Calu3 (cell line): ENCODE measurements around the gene MOCS1. TPM values are rescaled to one million over a fixed set of nuclear protein-coding genes. Genes with fewer than 3 reads are reported as not detected.

Source experiments
- BruUV-seq: library from RNA; stranded (reverse); fragments of 400-500 nt; replicated peaks from 2 replicates; lab custom pipeline; 2021; lab: Mats Ljungman, UMichigan
- CTCF ChIA-PET: fragments of 300-600 bp; sonication (Branson Sonifier 250); formaldehyde crosslinking; loops from one replicate; lab custom pipeline; 2022; ENCODE audit warnings: antibody characterized with exemption; lab: Charles Lee
- DNase-seq: peaks from one replicate; pipeline ENCODE4 v3.0.0; 2022
- H3K27ac Mint-ChIP-seq: one replicate; pipeline ENCODE4 v1.8.0; 2022; ENCODE audit warnings: mixed read lengths; ENCODE audit not compliant: unreplicated experiment
- H3K27me3 Mint-ChIP-seq: one replicate; pipeline ENCODE4 v1.8.0; 2022; ENCODE audit warnings: mixed read lengths; ENCODE audit not compliant: unreplicated experiment
- H3K36me3 Mint-ChIP-seq: one replicate; pipeline ENCODE4 v1.8.0; 2022; ENCODE audit warnings: mild to moderate bottlenecking, moderate library complexity, mixed read lengths; ENCODE audit not compliant: insufficient read depth, unreplicated experiment
- H3K4me1 Mint-ChIP-seq: one replicate; pipeline ENCODE4 v1.8.0; 2022; ENCODE audit warnings: mild to moderate bottlenecking, low read depth, mixed read lengths; ENCODE audit not compliant: unreplicated experiment
- H3K4me3 Mint-ChIP-seq: one replicate; pipeline ENCODE4 v1.8.0; 2022; ENCODE audit warnings: mild to moderate bottlenecking, low read depth, moderate library complexity, mixed read lengths; ENCODE audit not compliant: unreplicated experiment
- H3K9me3 Mint-ChIP-seq: one replicate; pipeline ENCODE4 v1.8.0; 2022; ENCODE audit warnings: low read depth, mixed read lengths; ENCODE audit not compliant: unreplicated experiment
- intact Hi-C: fragments of 100-400 bp; cut with micrococcal nuclease; formaldehyde crosslinking; loops from one replicate; pipeline ENCODE4 v1.10.0; 2022; ENCODE audit not compliant: unreplicated experiment
- total RNA-seq: library from RNA; stranded (reverse); gene quantifications from 2 replicates; pipeline ENCODE4 v1.2.3, GENCODE V29; 2022
- TF ChIP-seq, protein P1 (sequence below): fragments of 200-600 bp; IDR thresholded peaks from one replicate; pipeline ENCODE4 v1.8.0; 2022; ENCODE audit warnings: antibody characterized with exemption; ENCODE audit not compliant: unreplicated experiment

MOCS1 gene
- total RNA-seq, 1 experiment from 2014 or later = 2.5 TPM

DNA sequence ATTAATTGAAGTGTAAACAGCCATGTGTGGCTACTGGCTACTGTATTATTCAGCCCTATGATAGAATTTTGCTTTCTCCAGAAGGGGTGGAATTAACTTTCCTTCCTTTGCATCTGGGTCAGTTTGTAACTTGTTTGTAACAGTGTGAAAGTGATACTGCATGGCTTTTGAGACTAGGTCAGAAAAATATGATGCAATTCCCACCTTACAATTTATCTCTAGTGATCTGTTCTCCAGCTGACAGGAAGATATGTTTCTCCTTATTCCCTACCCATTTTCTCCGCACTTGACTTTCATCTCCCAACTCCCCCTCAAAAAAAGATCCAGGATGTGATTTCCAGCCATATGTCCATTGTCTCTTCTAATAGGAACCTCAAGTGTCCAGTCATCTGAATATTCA lies 2.6 kb upstream of the MOCS1 start:
- Mint-ChIP-seq H3K9me3 (no peaks in the 10 kb centered on the region), H3K4me1 (no peaks in the 10 kb centered on the region)
- CTCF ChIA-PET = no interaction called here

DNA sequence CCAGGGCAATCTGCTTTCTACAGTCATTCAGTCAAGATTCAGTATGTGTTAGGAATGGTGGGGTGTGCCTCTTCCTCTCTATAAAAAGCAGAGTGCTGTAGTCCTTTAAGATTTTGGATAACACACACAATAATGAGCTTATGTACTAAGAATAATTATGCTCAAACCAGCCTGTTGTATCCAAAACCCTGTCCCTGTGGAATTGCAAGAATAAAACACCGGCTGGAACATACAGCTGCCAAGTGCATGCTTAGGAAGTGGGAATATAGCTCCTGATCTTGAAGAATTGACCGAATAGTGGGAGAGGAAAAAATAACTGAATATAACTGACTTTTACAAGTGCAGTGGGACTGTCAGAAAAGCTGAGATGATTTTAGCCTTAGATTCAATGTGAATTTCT lies 979 bp upstream of the MOCS1 start:
- Mint-ChIP-seq H3K36me3 (peaks cover 7% of the 10 kb centered on the region), H3K27me3 (peaks cover 61% of the 10 kb centered on the region), H3K4me3 (no peak overlapping the region), H3K27ac (no peak overlapping the region), H3K4me1 (no peaks in the 10 kb centered on the region), H3K9me3 (no peaks in the 10 kb centered on the region)
- intact Hi-C loops = no loop called here
- CTCF ChIA-PET = interaction anchor here (2.1 kb wide), 1 partner anchor 42 kb away, joined by 5 read pairs; no protein-coding TSS in a partner anchor
- DNase-seq = no peak
- TF ChIP-seq, protein P1, sequence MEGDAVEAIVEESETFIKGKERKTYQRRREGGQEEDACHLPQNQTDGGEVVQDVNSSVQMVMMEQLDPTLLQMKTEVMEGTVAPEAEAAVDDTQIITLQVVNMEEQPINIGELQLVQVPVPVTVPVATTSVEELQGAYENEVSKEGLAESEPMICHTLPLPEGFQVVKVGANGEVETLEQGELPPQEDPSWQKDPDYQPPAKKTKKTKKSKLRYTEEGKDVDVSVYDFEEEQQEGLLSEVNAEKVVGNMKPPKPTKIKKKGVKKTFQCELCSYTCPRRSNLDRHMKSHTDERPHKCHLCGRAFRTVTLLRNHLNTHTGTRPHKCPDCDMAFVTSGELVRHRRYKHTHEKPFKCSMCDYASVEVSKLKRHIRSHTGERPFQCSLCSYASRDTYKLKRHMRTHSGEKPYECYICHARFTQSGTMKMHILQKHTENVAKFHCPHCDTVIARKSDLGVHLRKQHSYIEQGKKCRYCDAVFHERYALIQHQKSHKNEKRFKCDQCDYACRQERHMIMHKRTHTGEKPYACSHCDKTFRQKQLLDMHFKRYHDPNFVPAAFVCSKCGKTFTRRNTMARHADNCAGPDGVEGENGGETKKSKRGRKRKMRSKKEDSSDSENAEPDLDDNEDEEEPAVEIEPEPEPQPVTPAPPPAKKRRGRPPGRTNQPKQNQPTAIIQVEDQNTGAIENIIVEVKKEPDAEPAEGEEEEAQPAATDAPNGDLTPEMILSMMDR = no peak
- BruUV-seq = no TSS peak

More for the DNA sequence above, 2.6 kb upstream of the MOCS1 start:
- peaks cover 55% of the 10 kb centered on the region for H3K27me3 Mint-ChIP-seq
- no peak overlapping the region for H3K4me3 Mint-ChIP-seq
- no peak overlapping the region for H3K27ac Mint-ChIP-seq
- H3K36me3 Mint-ChIP-seq = peaks cover 7% of the 10 kb centered on the region
- intact Hi-C loops = no loop called here
- no TSS peak for BruUV-seq
- no peak for DNase-seq
- TF ChIP-seq, protein P1 = no peak

DNA sequence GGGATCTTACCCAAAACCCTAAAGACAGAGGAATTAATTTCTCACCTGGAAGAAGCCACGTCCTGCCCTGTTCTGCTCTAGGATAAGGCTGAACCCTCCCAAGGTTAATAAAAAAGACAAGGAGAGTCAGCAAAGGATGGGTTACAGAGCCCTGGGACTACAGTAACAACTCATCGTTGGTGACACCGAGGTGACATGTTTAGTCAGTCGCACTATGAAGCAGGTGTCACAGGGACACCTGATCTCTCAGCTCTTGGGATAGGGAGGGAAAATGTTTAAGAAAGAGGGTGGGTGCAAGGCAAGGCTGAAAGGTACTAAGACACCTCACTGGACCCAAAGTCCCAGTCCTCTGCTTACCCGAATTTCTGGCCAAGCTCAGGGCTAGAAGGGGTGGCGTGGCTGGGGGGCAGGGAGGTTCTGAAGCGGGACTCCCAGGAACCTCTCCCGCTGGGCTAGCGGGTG lies 562 bp downstream of the MOCS1 start:
- intact Hi-C loops = no loop called here
- H3K4me3 Mint-ChIP-seq = peak overlapping the region; percentile 72
- H3K27ac Mint-ChIP-seq = no peak overlapping the region
- peaks cover 12% of the 10 kb centered on the region for H3K36me3 Mint-ChIP-seq
- H3K27me3 Mint-ChIP-seq = peaks cover 61% of the 10 kb centered on the region
- TF ChIP-seq, protein P1 = no peak
- H3K4me1 Mint-ChIP-seq = no peaks in the 10 kb centered on the region
- no TSS peak for BruUV-seq
- no peak for DNase-seq
- no peaks in the 10 kb centered on the region for H3K9me3 Mint-ChIP-seq
- CTCF ChIA-PET = interaction anchor here (2.1 kb wide), 1 partner anchor 40 kb away, joined by 5 read pairs; no protein-coding TSS in a partner anchor

DNA sequence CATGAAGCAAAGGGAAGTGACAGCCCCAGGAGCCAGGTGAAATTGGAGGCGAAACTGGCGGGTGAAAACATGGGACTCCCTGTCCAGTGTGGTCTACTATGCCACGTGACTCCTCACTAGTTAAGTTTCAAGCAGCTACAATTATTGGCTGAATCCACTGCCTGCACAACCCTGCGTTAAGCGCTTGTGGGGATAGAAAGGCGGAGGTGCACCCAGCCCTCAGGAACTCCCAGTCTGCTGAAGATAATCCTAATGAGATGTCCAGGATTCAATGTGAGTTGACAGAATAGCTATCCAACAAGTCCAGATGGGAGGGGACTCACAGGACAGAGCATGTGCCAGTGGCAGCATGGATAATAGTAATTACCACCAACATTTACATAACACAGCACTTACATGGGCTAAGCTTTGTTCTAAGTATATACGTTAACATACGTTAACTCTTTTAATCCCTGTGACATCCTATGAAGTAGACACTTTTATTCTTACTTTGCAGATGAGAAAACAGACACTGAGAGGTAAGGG lies 1.8 kb downstream of the MOCS1 start:
- Mint-ChIP-seq H3K36me3 (peaks cover 12% of the 10 kb centered on the region), H3K4me1 (no peaks in the 10 kb centered on the region), H3K27me3 (peaks cover 52% of the 10 kb centered on the region), H3K9me3 (no peaks in the 10 kb centered on the region), H3K4me3 (no peak overlapping the region), H3K27ac (no peak overlapping the region)
- intact Hi-C loops = no loop called here
- BruUV-seq = no TSS peak
- DNase-seq = no peak
- CTCF ChIA-PET = no interaction called here
- TF ChIP-seq, protein P1 = no peak
